GM18508 (cell line): ENCODE measurements around the gene SCRN3.
"Not testable (repeated sequence)": the region's sequence is repeated elsewhere in the genome, so short reads cannot be mapped to it uniquely, and the experiment has no call there.

Experiments used
- ATAC-seq: cut with Tn5 transposase; IDR thresholded peaks from one replicate; pipeline ENCODE4 v1.9.1; 2021; ENCODE audit warnings: moderate number of reproducible peaks; ENCODE audit not compliant: insufficient read depth, unreplicated experiment

The SCRN3 gene

DNA sequence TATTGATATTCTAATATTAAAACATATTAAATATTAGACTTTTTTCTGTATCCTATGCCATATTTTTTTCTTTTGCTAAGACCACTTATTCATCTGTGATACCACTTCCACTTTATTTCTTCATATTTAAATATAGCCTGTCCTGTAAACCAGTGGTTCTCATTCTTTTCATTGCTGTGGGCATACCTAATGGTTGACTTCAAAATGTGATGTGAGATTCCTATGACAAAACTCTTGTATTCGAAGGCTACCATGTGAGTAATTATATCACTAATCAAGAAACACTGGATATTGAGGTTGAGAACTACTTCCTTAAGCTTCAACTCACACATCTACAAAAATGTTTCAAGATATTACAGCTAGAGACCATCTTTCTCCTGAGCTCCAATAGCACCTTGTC is 3.6 kb downstream of the SCRN3 start:
- ATAC-seq: no peak

DNA sequence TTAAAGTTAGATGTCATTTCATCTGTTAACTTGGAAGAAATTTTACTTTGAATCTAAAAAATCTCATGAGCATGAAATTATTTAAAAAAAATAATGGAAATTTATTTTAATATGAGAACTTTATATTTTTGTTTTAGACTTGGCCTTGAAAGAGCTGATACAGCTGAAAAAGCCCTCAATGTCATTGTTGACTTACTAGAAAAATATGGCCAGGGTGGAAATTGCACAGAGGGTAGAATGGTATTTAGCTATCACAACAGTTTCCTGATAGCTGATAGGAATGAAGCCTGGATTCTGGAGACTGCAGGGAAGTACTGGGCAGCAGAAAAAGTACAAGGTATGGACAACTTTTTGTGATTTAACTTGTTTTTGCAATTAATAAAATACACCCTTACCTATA is 5.3 kb downstream of the SCRN3 start:
- no peak for ATAC-seq

DNA sequence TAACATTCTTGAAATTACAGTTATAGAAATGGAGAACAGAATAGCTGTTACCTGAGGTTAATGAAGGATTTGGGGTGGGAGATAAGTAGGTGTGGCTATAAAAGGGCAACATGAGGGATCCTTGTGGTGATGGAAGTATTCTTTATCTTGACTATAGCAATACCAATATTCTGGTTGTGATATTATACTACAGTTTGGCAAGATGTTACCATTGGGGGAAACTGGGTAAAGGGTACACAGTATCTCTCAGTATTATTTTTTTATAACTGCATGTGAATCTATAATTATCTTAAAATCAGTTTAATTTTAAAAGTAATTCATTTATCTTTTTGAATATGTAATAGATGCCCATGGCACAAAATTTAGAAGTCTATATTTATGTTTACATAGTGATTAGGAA is 8.1 kb downstream of the SCRN3 start:
- ATAC-seq: no peak

DNA sequence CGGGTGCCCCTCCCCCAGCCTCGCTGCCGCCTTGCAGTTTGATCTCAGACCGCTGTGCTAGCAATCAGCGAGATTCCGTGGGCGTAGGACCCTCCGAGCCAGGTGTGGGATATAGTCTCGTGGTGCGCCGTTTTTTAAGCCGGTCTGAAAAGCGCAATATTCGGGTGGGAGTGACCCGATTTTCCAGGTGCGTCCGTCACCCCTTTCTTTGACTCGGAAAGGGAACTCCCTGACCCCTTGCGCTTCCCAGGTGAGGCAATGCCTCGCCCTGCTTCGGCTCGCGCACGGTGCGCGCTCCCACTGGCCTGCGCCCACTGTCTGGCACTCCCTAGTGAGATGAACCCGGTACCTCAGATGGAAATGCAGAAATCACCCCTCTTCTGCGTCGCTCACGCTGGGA is 14.5 kb downstream of the SCRN3 start:
- ATAC-seq: not testable (repeated sequence)

GRCh38 chr2:174412256-174412655 is 16.7 kb downstream of the SCRN3 start:
- ATAC-seq: no peak

DNA sequence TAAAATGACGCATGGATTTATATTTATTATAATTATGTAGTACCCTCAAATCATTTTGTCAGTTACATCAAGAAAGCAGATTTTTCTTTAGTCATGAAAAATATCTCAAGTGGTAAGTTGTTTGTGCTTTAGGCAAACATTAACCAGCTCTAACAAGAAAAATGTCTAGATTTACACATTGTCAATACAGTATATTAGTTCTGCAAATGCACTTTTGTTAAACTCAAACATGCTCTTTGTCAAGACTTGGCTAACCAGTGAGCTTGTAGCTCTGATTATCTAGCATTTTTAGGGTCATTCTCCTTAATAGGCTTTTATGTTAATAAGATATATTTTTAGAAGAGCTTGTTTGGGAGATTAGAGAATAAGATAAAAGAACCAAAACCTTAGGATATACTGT is 32.7 kb downstream of the SCRN3 start:
- ATAC-seq: no peak

- ATAC-seq: no peak
Measured at GRCh38 chr2:174430066-174430465, 34.5 kb downstream of the SCRN3 start.

- ATAC-seq: no peak
Measured at GRCh38 chr2:174431902-174432301, 36.4 kb downstream of the SCRN3 start.

GRCh38 chr2:174436351-174436750 is 40.8 kb downstream of the SCRN3 start:
- no peak for ATAC-seq

- no peak for ATAC-seq
Measured at GRCh38 chr2:174438146-174438886, 42.8 kb downstream of the SCRN3 start.

- no peak for ATAC-seq
Measured at GRCh38 chr2:174439323-174439722, 43.8 kb downstream of the SCRN3 start.

- no peak for ATAC-seq
Measured at GRCh38 chr2:174439950-174440349, 44.4 kb downstream of the SCRN3 start.

- ATAC-seq: no peak
Measured at GRCh38 chr2:174442546-174443510, 47.3 kb downstream of the SCRN3 start.

- no peak for ATAC-seq
Measured at GRCh38 chr2:174444761-174445160, 49.2 kb downstream of the SCRN3 start.

DNA sequence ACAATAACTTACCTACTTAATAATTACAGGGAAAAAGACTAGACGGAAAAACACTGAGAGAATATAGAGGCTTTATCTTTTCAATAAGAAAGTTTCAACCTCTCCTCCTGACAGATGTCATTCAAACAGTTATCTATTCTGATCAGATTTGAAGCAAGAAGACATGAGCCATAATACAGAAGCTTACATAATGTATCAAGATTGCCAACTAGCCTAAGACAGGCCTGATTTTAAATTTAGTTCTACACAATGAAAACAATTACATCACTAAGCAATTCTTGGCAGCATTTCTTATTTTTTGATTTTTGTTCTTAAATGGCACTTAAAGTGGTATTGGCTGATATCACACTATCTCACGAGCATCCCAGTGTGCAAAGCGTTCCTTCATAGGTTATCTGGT is 49.7 kb downstream of the SCRN3 start:
- ATAC-seq: no peak

- ATAC-seq: no peak
Measured at GRCh38 chr2:174446531-174446930, 51.0 kb downstream of the SCRN3 start.

GRCh38 chr2:174449033-174449432 is 53.5 kb downstream of the SCRN3 start:
- ATAC-seq: no peak

- no peak for ATAC-seq
Measured at GRCh38 chr2:174450021-174450816, 54.7 kb downstream of the SCRN3 start.

- ATAC-seq: no peak
Measured at GRCh38 chr2:174454566-174454965, 59.0 kb downstream of the SCRN3 start.

DNA sequence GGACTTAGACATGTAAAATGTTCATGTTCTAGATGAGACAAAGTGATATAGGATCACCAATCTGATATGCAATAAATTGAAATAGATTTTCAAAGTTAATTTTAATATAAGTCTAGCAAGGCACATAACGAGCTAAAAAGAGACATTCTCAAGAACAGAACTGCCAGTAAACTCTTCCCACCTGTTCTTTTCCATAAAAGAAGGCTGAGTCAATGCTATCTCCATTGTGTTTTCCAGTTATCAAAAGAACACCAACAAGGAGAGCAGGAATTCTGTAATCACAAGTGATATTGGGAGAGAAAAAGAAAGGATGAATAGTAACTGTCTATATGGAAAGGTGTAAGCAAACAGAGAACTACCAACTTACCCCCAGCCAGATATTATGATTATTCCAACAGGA is 65.7 kb downstream of the SCRN3 start:
- ATAC-seq: no peak

GRCh38 chr2:174465327-174465726 is 69.8 kb downstream of the SCRN3 start:
- ATAC-seq: no peak
